Tibial nerve (tissue), 4 donors: ENCODE results near the gene PHF2. TPM values are rescaled to one million over a fixed set of nuclear protein-coding genes. Genes with fewer than 3 reads are reported as not detected.

Source experiments
- DNase-seq, 2 donors: peaks; one replicate each; pipeline ENCODE4 v3.0.0-alpha.2; 2019; ENCODE audit warnings: low spot score in 2 of 2
- H3K27ac ChIP-seq, 4 donors: fragments of 200-600 bp; sonication (generic) in 3 of 4; one replicate each; pipeline ENCODE4 v1.5.1; 2017 to 2019; ENCODE audit warnings: mild to moderate bottlenecking in 1 of 4
- H3K27me3 ChIP-seq, 2 donors: fragments of 200-600 bp; sonication (generic) in 1 of 2; one replicate each; pipeline versions ENCODE4 v1.5.1 to v1.6.0; 2017 to 2019
- H3K36me3 ChIP-seq, 3 donors: fragments of 200-600 bp; sonication (generic); one replicate each; pipeline ENCODE4 v1.5.1; 2018 to 2019
- H3K4me1 ChIP-seq, 4 donors: fragments of 200-600 bp; sonication (generic) in 3 of 4; one replicate each; pipeline ENCODE4 v1.5.1; 2017 to 2019
- H3K4me3 ChIP-seq, 4 donors: fragments of 200-600 bp; sonication (generic) in 3 of 4; one replicate each; pipeline ENCODE4 v1.5.1; 2017 to 2019; ENCODE audit warnings: mild to moderate bottlenecking in 1 of 4, moderate library complexity in 1 of 4
- H3K9me3 ChIP-seq, 4 donors: fragments of 200-600 bp; sonication (generic) in 3 of 4; one replicate each; pipeline ENCODE4 v1.5.1; 2017 to 2019
- CTCF ChIP-seq, 5 experiments: fragments of 200-600 bp in 3 of 5; fragments of 450-650 bp in 2 of 5; sonication (generic) in 3 of 5; IDR thresholded peaks; one replicate each; pipeline ENCODE4 v1.5.1; 2016 to 2019; ENCODE audit warnings: antibody characterized with exemption in 5 of 5, mild to moderate bottlenecking in 3 of 5, moderate library complexity in 2 of 5
- EP300 ChIP-seq, 2 donors: sonication (generic); formaldehyde crosslinking; IDR thresholded peaks; one replicate each; pipeline ENCODE4 v1.6.1; 2017; ENCODE audit warnings: antibody characterized with exemption in 2 of 2, mild to moderate bottlenecking in 1 of 2
- POLR2A ChIP-seq, 2 donors: fragments of 450-650 bp; IDR thresholded peaks; one replicate each; pipeline ENCODE4 v1.6.1; 2017; ENCODE audit warnings: antibody characterized with exemption in 2 of 2, mild to moderate bottlenecking in 2 of 2, moderate library complexity in 2 of 2
- WGBS, 2 donors: methylation state at CpG; one replicate each; pipeline ENCODE4 v1.1.5; 2018; 5-methylcytosine and 5-hydroxymethylcytosine counted together
- total RNA-seq, 4 donors: library from RNA; depleted of rRNA; stranded (reverse); fragments of >200 nt; gene quantifications; one replicate each; pipeline ENCODE4 v1.1.0, GENCODE V29; 2016

Gene PHF2
- total RNA-seq, 4 donors from 2014 or later, result 36.6 to 41.7 (median 38.6) TPM

- H3K4me1 ChIP-seq, result no peaks in the 10 kb centered on the region
- TF ChIP-seq CTCF (IDR thresholded peaks at IDR 0.05) (no peak), POLR2A (IDR thresholded peaks at IDR 0.05) (no peak), EP300 (IDR thresholded peaks at IDR 0.05) (no peak)
- H3K4me3 ChIP-seq, result no peak overlapping the region
- no peaks in the 10 kb centered on the region for H3K36me3 ChIP-seq
- no peak for DNase-seq
- no peak overlapping the region for H3K27ac ChIP-seq
- 78 to 83% methylated on average over 9 of the region's 9 CpGs for WGBS, 2 donors
- peaks cover 0 to 32% (median 0%) of the 10 kb centered on the region in 4 donors for H3K9me3 ChIP-seq
- no peaks in the 10 kb centered on the region for H3K27me3 ChIP-seq
Measured at GRCh38 chr9:93712896-93713295, 136.5 kb downstream of the PHF2 start.

- no peak for TF ChIP-seq EP300 (IDR thresholded peaks at IDR 0.05)
- no peak for TF ChIP-seq POLR2A (IDR thresholded peaks at IDR 0.05)
- TF ChIP-seq CTCF (IDR thresholded peaks at IDR 0.05), result no peak
- WGBS, 2 donors, result 87 to 95% methylated on average over 4 of the region's 4 CpGs
- no peak for DNase-seq
Measured at GRCh38 chr9:93713716-93714115, 137.3 kb downstream of the PHF2 start.

GRCh38 chr9:93721417-93721965, 145.1 kb downstream of the PHF2 start:
- no peak overlapping the region for H3K27ac ChIP-seq
- peaks cover 0 to 58% (median 0%) of the 10 kb centered on the region in 4 donors for H3K9me3 ChIP-seq
- TF ChIP-seq CTCF (IDR thresholded peaks at IDR 0.05), result no peak
- TF ChIP-seq EP300 (IDR thresholded peaks at IDR 0.05), result no peak
- no peak for TF ChIP-seq POLR2A (IDR thresholded peaks at IDR 0.05)
- no peak for DNase-seq
- no peaks in the 10 kb centered on the region for H3K4me1 ChIP-seq
- no peaks in the 10 kb centered on the region for H3K27me3 ChIP-seq
- no peak overlapping the region for H3K4me3 ChIP-seq
- H3K36me3 ChIP-seq, result no peaks in the 10 kb centered on the region
- WGBS, 2 donors, result 65 to 70% methylated on average over 13 of the region's 13 CpGs

More at GRCh38 chr9:93713716-93714115, 137.3 kb downstream of the PHF2 start:
- Histone ChIP-seq H3K36me3 (no peaks in the 10 kb centered on the region), H3K9me3 (peaks cover 0 to 34% (median 0%) of the 10 kb centered on the region in 4 donors), H3K4me1 (no peaks in the 10 kb centered on the region), H3K27ac (no peak overlapping the region), H3K4me3 (no peak overlapping the region), H3K27me3 (no peaks in the 10 kb centered on the region)

- Histone ChIP-seq H3K4me3 (no peak overlapping the region), H3K27ac (no peak overlapping the region), H3K4me1 (no peaks in the 10 kb centered on the region), H3K36me3 (no peaks in the 10 kb centered on the region), H3K9me3 (peaks cover 0 to 46% (median 0%) of the 10 kb centered on the region in 4 donors), H3K27me3 (no peaks in the 10 kb centered on the region)
- TF ChIP-seq EP300 (IDR thresholded peaks at IDR 0.05) (no peak), POLR2A (IDR thresholded peaks at IDR 0.05) (no peak), CTCF (IDR thresholded peaks at IDR 0.05) (no peak)
- DNase-seq, result no peak
- 64 to 74% methylated on average over 4 of the region's 4 CpGs for WGBS, 2 donors
Measured at GRCh38 chr9:93724852-93725251, 148.5 kb downstream of the PHF2 start.

GRCh38 chr9:93725382-93725781, 149.0 kb downstream of the PHF2 start:
- 56 to 73% methylated on average over 6 of the region's 6 CpGs for WGBS, 2 donors
- no peaks in the 10 kb centered on the region for H3K36me3 ChIP-seq
- H3K9me3 ChIP-seq, result peaks cover 0 to 47% (median 0%) of the 10 kb centered on the region in 4 donors
- no peak overlapping the region for H3K27ac ChIP-seq
- H3K4me1 ChIP-seq, result no peaks in the 10 kb centered on the region
- no peak for DNase-seq
- TF ChIP-seq CTCF (IDR thresholded peaks at IDR 0.05) (no peak), POLR2A (IDR thresholded peaks at IDR 0.05) (no peak), EP300 (IDR thresholded peaks at IDR 0.05) (no peak)
- H3K27me3 ChIP-seq, result no peaks in the 10 kb centered on the region
- H3K4me3 ChIP-seq, result no peak overlapping the region
